GM12878 (cell line): ENCODE results near the gene MAPK8IP3. TPM values are rescaled to one million over a fixed set of nuclear protein-coding genes. Genes with fewer than 3 reads are reported as not detected.

ENCODE experiments used
- ATAC-seq: fragments of 200-7000 bp; cut with Tn5 transposase; 3 replicates; pipeline ENCODE4 v1.9.1; 2020; ENCODE audit warnings: mild to moderate bottlenecking, moderate library complexity
- BruUV-seq: library from RNA; stranded (reverse); fragments of 400-500 nt; replicated peaks from 2 replicates; lab custom pipeline; 2021; lab: Mats Ljungman, UMichigan
- CTCF ChIA-PET: fragments of 300-600 bp; sonication (Branson Sonifier 250); formaldehyde crosslinking; extraction: SDS; loops from one replicate; lab custom pipeline; 2021; ENCODE audit warnings: inconsistent platforms; lab: Yijun Ruan, JAX
- POLR2A ChIA-PET: fragments of 350-600 bp; formaldehyde crosslinking; extraction: SDS; loops from one replicate; lab custom pipeline; 2021; ENCODE audit warnings: inconsistent platforms; lab: Charles Lee
- RAD21 ChIA-PET: fragments of 300-600 bp; sonication (Branson Sonifier 250); formaldehyde crosslinking; loops from one replicate; lab custom pipeline; 2023; ENCODE audit warnings: antibody characterized with exemption; ENCODE audit not compliant: unreplicated experiment; lab: Charles Lee
- SMC1A ChIA-PET: fragments of 300-600 bp; sonication (Branson Sonifier 250); formaldehyde crosslinking; loops from one replicate; lab custom pipeline; 2023; ENCODE audit not compliant: unreplicated experiment, uncharacterized antibody; lab: Charles Lee
- DNase-seq: peaks from one replicate; pipeline ENCODE4 v3.0.0-alpha.2; 2011; ENCODE audit warnings: low read depth, low spot score
- FAIRE-seq: peaks from 3 replicates; lab custom pipeline; 2011; peaks lifted over from hg19 to GRCh38; lab: Jason Lieb, UNC
- H2AFZ ChIP-seq: 2 replicates; pipeline ENCODE4 v1.6.0; 2011; ENCODE audit warnings: low read depth, low read length, control low read depth; ENCODE audit not compliant: control insufficient read depth
- H3K27ac ChIP-seq: 2 replicates; pipeline ENCODE4 v1.5.1; 2011; ENCODE audit warnings: control low read depth; ENCODE audit not compliant: control insufficient read depth, insufficient read depth
- H3K27me3 ChIP-seq, 2 experiments: replicated peaks in 1 of 2; 2 replicates each; pipeline versions ENCODE4 v1.6.0 to v1.6.1; 2011; ENCODE audit warnings: low read length in 1 of 2; ENCODE audit not compliant: control insufficient read depth in 2 of 2, insufficient read depth in 2 of 2
- H3K36me3 ChIP-seq, 2 experiments: 2 replicates each; pipeline ENCODE4 v1.5.1; 2011; ENCODE audit warnings: low read length in 1 of 2; ENCODE audit not compliant: control insufficient read depth in 2 of 2, insufficient read depth in 2 of 2
- H3K4me1 ChIP-seq: 2 replicates; pipeline ENCODE4 v1.6.1; 2011; ENCODE audit warnings: mild to moderate bottlenecking, low read length, moderate library complexity, mixed read lengths; ENCODE audit not compliant: control insufficient read depth, insufficient read depth
- H3K4me2 ChIP-seq: 2 replicates; pipeline ENCODE4 v1.6.0; 2011; ENCODE audit warnings: control low read depth; ENCODE audit not compliant: control insufficient read depth, insufficient read depth
- H3K4me3 ChIP-seq: fragments of 200-600 bp; sonication (generic); 2 replicates; pipeline ENCODE4 v1.5.1; 2016
- H3K79me2 ChIP-seq: 2 replicates; pipeline ENCODE4 v1.6.0; 2011; ENCODE audit warnings: low read length; ENCODE audit not compliant: control insufficient read depth, insufficient read depth
- H3K9ac ChIP-seq: 2 replicates; pipeline ENCODE4 v1.8.0; 2011; ENCODE audit warnings: low read length, control low read depth, mixed read lengths; ENCODE audit not compliant: control insufficient read depth, insufficient read depth
- H3K9me3 ChIP-seq: replicated peaks from 3 replicates; pipeline ENCODE4 v1.5.1; 2011; ENCODE audit warnings: mild to moderate bottlenecking, low read length; ENCODE audit not compliant: control insufficient read depth, insufficient read depth
- H4K20me1 ChIP-seq: 2 replicates; pipeline ENCODE4 v1.6.0; 2011; ENCODE audit not compliant: control insufficient read depth, insufficient read depth
- BCL11A ChIP-seq: IDR thresholded peaks from 2 replicates; pipeline ENCODE4 v1.6.1; 2011; ENCODE audit warnings: low read depth, low read length
- EED ChIP-seq: sonication (generic); IDR thresholded peaks from 2 replicates; pipeline ENCODE4 v1.6.1; 2016; ENCODE audit warnings: antibody characterized with exemption, low read depth
- HDAC2 ChIP-seq: fragments of 200-600 bp; sonication (generic); IDR thresholded peaks from 2 replicates; pipeline ENCODE4 v1.6.1; 2017
- LARP7 ChIP-seq: fragments of 450-650 bp; IDR thresholded peaks from 2 replicates; pipeline ENCODE4 v1.6.1; 2017; ENCODE audit warnings: mild to moderate bottlenecking
- POLR2A ChIP-seq: IDR thresholded peaks from 2 replicates; pipeline ENCODE4 v1.6.1; 2011; ENCODE audit warnings: low read depth, mild to moderate bottlenecking, low read length
- RBBP5 ChIP-seq: fragments of 200-600 bp; sonication (generic); conservative IDR thresholded peaks from 2 replicates; pipeline ENCODE4 v1.6.1; 2016
- SP1 ChIP-seq: IDR thresholded peaks from one replicate; pipeline ENCODE4 v1.6.1; 2011; ENCODE audit warnings: low read depth, low read length
- SUPT20H ChIP-seq: IDR thresholded peaks from 2 replicates; pipeline ENCODE4 v1.6.1; 2011; ENCODE audit warnings: low read depth, mild to moderate bottlenecking, low read length, moderate library complexity, borderline replicate concordance; ENCODE audit not compliant: control insufficient read depth
- TAF1 ChIP-seq: IDR thresholded peaks from 2 replicates; pipeline ENCODE4 v1.6.1; 2011; ENCODE audit warnings: mild to moderate bottlenecking, low read depth, low read length, borderline replicate concordance
- ZNF24 ChIP-seq: fragments of 450-650 bp; IDR thresholded peaks from 2 replicates; pipeline ENCODE4 v1.6.1; 2017; ENCODE audit warnings: antibody characterized with exemption, mild to moderate bottlenecking
- WGBS: methylation state at CpG from one replicate; pipeline ENCODE4 v1.1.6; 2016; ENCODE audit warnings: low lambda C conversion rate; ENCODE audit not compliant: insufficient replicate concordance, insufficient coverage; ENCODE audit errors: missing lambda C conversion rate; 5-methylcytosine and 5-hydroxymethylcytosine counted together
- in situ Hi-C: fragments of 300-500 bp; cut with MboI; formaldehyde crosslinking; loops from 9 replicates; pipeline ENCODE4 v1.14.3; 2018; ENCODE audit warnings: mixed read lengths
- intact Hi-C: fragments of 100-400 bp; cut with micrococcal nuclease; formaldehyde crosslinking; loops from one replicate; pipeline ENCODE4 v1.14.2; 2022; ENCODE audit not compliant: unreplicated experiment
- polyA plus RNA-seq, 11 experiments: library from polyadenylated mRNA; depleted of rRNA in 4 of 11; unstranded in 6 of 11; stranded (reverse) in 5 of 11; fragments of >200 nt; fragmentation: Nextera tagmentation in 4 of 11; fragmentation: Illumina TruSeq in 1 of 11; extraction: Ambion mirVana in 4 of 11; extraction: Trizol in 1 of 11; gene quantifications; 1 replicate in 1 of 11; 2 replicates in 10 of 11; pipeline versions ENCODE4 v1.2.1 to v1.2.3, GENCODE V29; 2011 to 2016; ENCODE audit warnings: inconsistent platforms in 2 of 11, missing spikeins in 2 of 11, low read depth in 1 of 11
- total RNA-seq, 4 experiments: library from RNA; depleted of rRNA in 3 of 4; stranded (reverse); fragments of >200 nt in 3 of 4; fragmentation: Illumina TruSeq in 1 of 4; extraction: Trizol in 1 of 4; gene quantifications; 2 replicates each; pipeline versions ENCODE4 v1.2.1 to v1.2.3, GENCODE V29; 2013 to 2021
- TF ChIP-seq, protein P1 (sequence below): IDR thresholded peaks from 2 replicates; pipeline ENCODE4 v1.6.1; 2012; ENCODE audit warnings: low read length, inconsistent platforms

MAPK8IP3 gene
- total and polyA plus RNA-seq, 10 of the 15 experiments (the other 5 are each of a cell fraction or from before 2014, with no cell fraction given), result 0.06 to 67.9 (median 18.2) TPM

DNA sequence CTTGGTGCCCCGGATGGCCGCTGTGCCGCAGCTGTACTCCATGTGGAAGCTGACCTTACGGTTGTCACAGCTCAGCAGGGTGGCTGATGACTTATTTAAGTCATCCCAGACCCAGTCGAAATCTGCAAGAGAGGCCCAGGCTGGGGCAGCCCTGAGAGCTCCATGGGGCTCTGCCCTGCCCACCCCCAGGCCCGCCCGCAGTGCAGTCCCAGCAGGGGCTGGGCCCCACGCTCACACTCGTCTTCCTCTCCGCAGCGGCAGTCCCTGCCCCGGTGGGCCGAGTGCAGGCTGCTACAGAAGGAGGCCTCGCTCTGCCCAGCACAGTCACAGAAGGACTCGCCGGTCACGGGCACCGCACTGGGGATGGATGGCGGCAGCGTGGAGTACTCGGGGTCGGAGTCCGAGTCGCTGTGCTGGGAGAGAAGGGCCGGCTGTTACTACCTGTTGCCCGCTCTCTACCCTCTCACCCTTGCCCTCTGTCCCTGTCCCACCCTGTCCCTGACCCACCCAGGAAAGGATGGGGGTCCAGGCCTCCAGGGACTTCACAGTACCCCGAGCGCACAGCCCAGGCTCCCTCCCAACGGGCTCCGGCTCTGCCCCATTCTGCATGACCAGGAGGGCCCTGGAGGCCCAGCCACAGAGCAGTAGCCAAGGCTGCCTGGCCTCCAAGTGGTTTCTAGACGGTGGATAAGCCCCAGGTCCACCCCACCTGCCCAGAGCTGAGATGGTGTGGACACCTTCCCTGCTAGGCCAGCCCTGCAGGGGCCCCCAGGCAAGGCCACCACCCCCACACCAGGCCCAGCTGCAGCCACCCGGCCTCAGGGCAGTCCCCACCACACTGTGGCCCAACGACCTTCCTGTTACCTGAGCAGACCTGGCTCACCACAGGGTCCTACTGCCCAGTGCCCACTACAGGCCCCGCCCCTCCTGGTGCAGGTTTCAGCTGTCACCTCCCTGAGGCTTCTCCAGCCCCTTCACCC, 72.5 kb downstream of the MAPK8IP3 start:
- H3K79me2 ChIP-seq, result peaks cover 16% of the 10 kb centered on the region
- no peak overlapping the region for H3K27ac ChIP-seq
- ATAC-seq (no peak), DNase-seq (no peak), FAIRE-seq (no peak)
- ChIA-PET POLR2A (interaction anchor here (1.2 kb wide), 1 partner anchor 73 kb away, joined by 3 read pairs; the partner anchor contains the start of gene MAPK8IP3), RAD21 (no interaction called here)
- H3K4me1 ChIP-seq, result peaks cover 17% of the 10 kb centered on the region
- in situ Hi-C loops, result no loop called here
- no peak overlapping the region for H3K4me2 ChIP-seq
- H3K4me3 ChIP-seq, result no peak overlapping the region
- 80% methylated on average over 32 of the region's 34 CpGs for WGBS
- H4K20me1 ChIP-seq, result no peaks in the 10 kb centered on the region
- no TSS peak for BruUV-seq
- no peak for TF ChIP-seq SP1
- peak; percentile 32 for TF ChIP-seq POLR2A
- TF ChIP-seq BCL11A, result no peak
- TF ChIP-seq, all 136 proteins: peak for 1
- intact Hi-C loops, result no loop called here
- Histone ChIP-seq H3K36me3 (peaks cover 3 to 8% of the 10 kb centered on the region in 2 experiments; a peak in 3 of 4 replicates), H2AFZ (no peak overlapping the region), H3K9ac (no peak overlapping the region), H3K27me3 (no peaks in the 10 kb centered on the region), H3K9me3 (no peaks in the 10 kb centered on the region)
- CTCF ChIA-PET, result no interaction called here
- SMC1A ChIA-PET, result no interaction called here

DNA sequence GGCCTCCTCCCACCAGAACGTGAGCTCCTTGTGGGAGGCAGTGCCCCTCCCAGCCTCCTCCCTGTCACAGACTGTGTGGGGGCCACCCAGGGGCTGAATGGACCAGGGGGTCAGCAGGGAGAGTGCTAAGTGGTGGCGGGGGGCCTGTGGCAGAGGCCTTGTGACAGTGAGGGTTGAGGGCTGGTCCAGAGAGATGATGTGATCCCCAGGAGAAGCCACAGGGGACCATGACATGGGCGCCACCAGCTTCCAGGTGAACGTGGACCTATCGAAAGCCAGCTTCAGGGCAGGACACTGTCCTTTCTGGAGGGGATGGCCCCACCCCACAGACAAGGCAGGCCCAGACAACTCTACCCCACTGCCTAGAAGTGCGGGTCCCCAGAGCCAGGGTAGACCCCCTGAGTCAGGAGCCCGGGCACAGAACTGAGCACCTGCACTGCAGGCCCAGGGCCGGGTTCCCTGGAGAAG, 73.3 kb downstream of the MAPK8IP3 start:
- Histone ChIP-seq H4K20me1 (no peaks in the 10 kb centered on the region), H3K27me3 (no peaks in the 10 kb centered on the region), H3K9ac (no peak overlapping the region), H3K4me2 (no peak overlapping the region), H3K4me1 (peaks cover 12% of the 10 kb centered on the region), H2AFZ (no peak overlapping the region), H3K4me3 (no peak overlapping the region), H3K36me3 (peaks cover 3 to 8% of the 10 kb centered on the region in 2 experiments; a peak in 3 of 4 replicates)
- FAIRE-seq (no peak), ATAC-seq (no peak)
- ChIA-PET CTCF (no interaction called here), RAD21 (interaction anchor here (0.6 kb wide), 1 partner anchor 306 kb away, joined by 3 read pairs; no protein-coding TSS in a partner anchor), POLR2A (interaction anchor here (1.2 kb wide), 1 partner anchor 74 kb away, joined by 3 read pairs; the partner anchor contains the start of gene MAPK8IP3)
- WGBS, result 73% methylated on average over 7 of the region's 8 CpGs
- intact Hi-C loops, result no loop called here
- BruUV-seq, result no TSS peak
- in situ Hi-C loops, result no loop called here
- no peak for TF ChIP-seq TAF1
- TF ChIP-seq, protein P1, sequence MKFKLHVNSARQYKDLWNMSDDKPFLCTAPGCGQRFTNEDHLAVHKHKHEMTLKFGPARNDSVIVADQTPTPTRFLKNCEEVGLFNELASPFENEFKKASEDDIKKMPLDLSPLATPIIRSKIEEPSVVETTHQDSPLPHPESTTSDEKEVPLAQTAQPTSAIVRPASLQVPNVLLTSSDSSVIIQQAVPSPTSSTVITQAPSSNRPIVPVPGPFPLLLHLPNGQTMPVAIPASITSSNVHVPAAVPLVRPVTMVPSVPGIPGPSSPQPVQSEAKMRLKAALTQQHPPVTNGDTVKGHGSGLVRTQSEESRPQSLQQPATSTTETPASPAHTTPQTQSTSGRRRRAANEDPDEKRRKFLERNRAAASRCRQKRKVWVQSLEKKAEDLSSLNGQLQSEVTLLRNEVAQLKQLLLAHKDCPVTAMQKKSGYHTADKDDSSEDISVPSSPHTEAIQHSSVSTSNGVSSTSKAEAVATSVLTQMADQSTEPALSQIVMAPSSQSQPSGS, result no peak
- TF ChIP-seq LARP7, result no peak
- no peak for TF ChIP-seq ZNF24
- TF ChIP-seq RBBP5, result no peak
- no peak for TF ChIP-seq EED
- no peak for TF ChIP-seq HDAC2
- TF ChIP-seq SUPT20H, result no peak
- TF ChIP-seq, all 136 proteins: peak for 0
- Histone ChIP-seq H3K79me2 (peaks cover 14% of the 10 kb centered on the region), H3K9me3 (no peaks in the 10 kb centered on the region), H3K27ac (no peak overlapping the region)
- DNase-seq, result no peak
- SMC1A ChIA-PET, result no interaction called here
